Right renal pelvis (tissue), 4 donors: Measurements from ENCODE around the gene ING3. TPM values are rescaled to one million over a fixed set of nuclear protein-coding genes. Genes with fewer than 3 reads are reported as not detected.

ENCODE experiments used
- DNase-seq, 4 donors: peaks; one replicate each; pipeline ENCODE4 v3.0.0-alpha.2; 2013; ENCODE audit warnings: low read depth in 4 of 4, low spot score in 3 of 4, missing footprints in 1 of 4
- polyA plus RNA-seq, 4 donors: library from polyadenylated mRNA; unstranded; fragments of 120-200 nt; gene quantifications; one replicate each; pipeline ENCODE4 v1.2.1, GENCODE V29; 2013; ENCODE audit not compliant: insufficient read length in 4 of 4

The ING3 gene
- polyA plus RNA-seq, 4 donors = 38.6 to 51.2 (median 44.9) TPM

GRCh38 chr7:121023683-121024511 lies 73.3 kb downstream of the ING3 start:
- DNase-seq = no peak

GRCh38 chr7:121024611-121025010 lies 74.0 kb downstream of the ING3 start:
- DNase-seq = no peak

- no peak for DNase-seq
Measured at GRCh38 chr7:121026159-121026558, 75.6 kb downstream of the ING3 start.

- DNase-seq = no peak
Measured at GRCh38 chr7:121026577-121027111, 76.1 kb downstream of the ING3 start.

Other genes starting within 250 kb of the ING3 start
- gene TSPAN12, start 92.6 kb upstream of the ING3 start, polyA plus RNA-seq = 100 to 1,000 TPM; 181 to 199 (median 193) TPM
- gene CPED1, start 37.9 kb downstream of the ING3 start, polyA plus RNA-seq = 10 to 100 TPM; 30.1 to 48.9 (median 43.6) TPM